Lung (tissue), 12 donors: ENCODE measurements around the gene GPR107. TPM values are rescaled to one million over a fixed set of nuclear protein-coding genes. Genes with fewer than 3 reads are reported as not detected.

ENCODE experiments used
- ATAC-seq: fragments of 200-7000 bp; cut with Tn5 transposase; one replicate; pipeline ENCODE4 v1.9.1; 2020; ENCODE audit warnings: moderate number of reproducible peaks; ENCODE audit not compliant: insufficient read depth, low FRiP score
- DNase-seq, 3 donors: peaks; one replicate each; pipeline ENCODE4 v3.0.0-alpha.2; 2013 to 2017
- H3K27ac ChIP-seq, 2 donors: one replicate each; pipeline ENCODE4 v1.5.1; 2013; ENCODE audit warnings: mild to moderate bottlenecking in 2 of 2, moderate library complexity in 2 of 2, control low read depth in 1 of 2, inconsistent platforms in 1 of 2, low read depth in 1 of 2, low read length in 1 of 2
- H3K27me3 ChIP-seq, 3 donors: one replicate each; pipeline ENCODE4 v1.5.1; 2013; ENCODE audit warnings: low read length in 2 of 3; ENCODE audit not compliant: control insufficient read depth in 3 of 3, insufficient read depth in 3 of 3
- H3K36me3 ChIP-seq, 4 donors: one replicate each; pipeline ENCODE4 v1.5.1; 2013; ENCODE audit warnings: low read length in 4 of 4, mild to moderate bottlenecking in 1 of 4, moderate library complexity in 1 of 4; ENCODE audit not compliant: control insufficient read depth in 4 of 4, insufficient read depth in 4 of 4
- H3K4me1 ChIP-seq, 5 donors: one replicate each; pipeline ENCODE4 v1.5.1; 2013; ENCODE audit warnings: low read length in 5 of 5, mild to moderate bottlenecking in 2 of 5, moderate library complexity in 1 of 5; ENCODE audit not compliant: control insufficient read depth in 5 of 5, insufficient read depth in 5 of 5
- H3K4me3 ChIP-seq: one replicate; pipeline ENCODE4 v1.5.1; 2013; ENCODE audit warnings: mild to moderate bottlenecking, control low read depth, moderate library complexity
- H3K9ac ChIP-seq, 2 donors: one replicate each; pipeline ENCODE4 v1.5.1; 2013; ENCODE audit warnings: low read length in 2 of 2, control low read depth in 1 of 2; ENCODE audit not compliant: insufficient read depth in 1 of 2
- H3K9me3 ChIP-seq, 4 donors: one replicate each; pipeline ENCODE4 v1.5.1; 2013; ENCODE audit warnings: low read length in 3 of 4, mild to moderate bottlenecking in 1 of 4, moderate library complexity in 1 of 4; ENCODE audit not compliant: control insufficient read depth in 4 of 4, insufficient read depth in 3 of 4
- CTCF ChIP-seq: IDR thresholded peaks from 2 replicates; pipeline ENCODE4 v1.5.1; 2012; ENCODE audit warnings: mild to moderate bottlenecking; ENCODE audit errors: control extremely low read depth, extremely low read depth
- WGBS, 2 donors: extraction: QIAGEN DNeasy Blood & Tissue Kit; methylation state at CpG; one replicate each; pipeline ENCODE4 v1.1.7; 2013; 5-methylcytosine and 5-hydroxymethylcytosine counted together
- polyA plus RNA-seq, 2 donors: library from polyadenylated mRNA; stranded (reverse); fragments of 200-250 nt; gene quantifications; one replicate each; pipeline ENCODE4 v1.2.1, GENCODE V29; 2013
- total RNA-seq, 2 donors: library from RNA; depleted of rRNA in 1 of 2; stranded (reverse); fragments of >200 nt in 1 of 2; gene quantifications; one replicate each; pipeline ENCODE4 v1.2.1, GENCODE V29; 2014 to 2021
- donor health status: control.
- donor health status: control.
- donor health status: Bipolar disorder and iron deficiency.
- donor health status: healthy.
- donor health status: DM: yes; HTN: yes; CAD: no.

The GPR107 gene
- total and polyA plus RNA-seq, 4 donors = 11.0 to 180 (median 33.2) TPM

- DNase-seq = no peak
- Histone ChIP-seq H3K27me3 (peaks cover 0 to 5% (median 0%) of the 10 kb centered on the region in 3 donors), H3K9me3 (no peaks in the 10 kb centered on the region), H3K4me1 (peaks cover 0 to 2% (median 0%) of the 10 kb centered on the region in 5 donors), H3K27ac (no peak overlapping the region), H3K4me3 (no peak overlapping the region), H3K9ac (no peak overlapping the region), H3K36me3 (no peaks in the 10 kb centered on the region)
- TF ChIP-seq CTCF = no peak
- ATAC-seq = no peak
- WGBS, 2 donors = 81 to 90% methylated on average over 5 of the region's 5 CpGs
These were observed 95.3 kb downstream of the GPR107 start for GRCh38 chr9:130149031-130149430.

DNA sequence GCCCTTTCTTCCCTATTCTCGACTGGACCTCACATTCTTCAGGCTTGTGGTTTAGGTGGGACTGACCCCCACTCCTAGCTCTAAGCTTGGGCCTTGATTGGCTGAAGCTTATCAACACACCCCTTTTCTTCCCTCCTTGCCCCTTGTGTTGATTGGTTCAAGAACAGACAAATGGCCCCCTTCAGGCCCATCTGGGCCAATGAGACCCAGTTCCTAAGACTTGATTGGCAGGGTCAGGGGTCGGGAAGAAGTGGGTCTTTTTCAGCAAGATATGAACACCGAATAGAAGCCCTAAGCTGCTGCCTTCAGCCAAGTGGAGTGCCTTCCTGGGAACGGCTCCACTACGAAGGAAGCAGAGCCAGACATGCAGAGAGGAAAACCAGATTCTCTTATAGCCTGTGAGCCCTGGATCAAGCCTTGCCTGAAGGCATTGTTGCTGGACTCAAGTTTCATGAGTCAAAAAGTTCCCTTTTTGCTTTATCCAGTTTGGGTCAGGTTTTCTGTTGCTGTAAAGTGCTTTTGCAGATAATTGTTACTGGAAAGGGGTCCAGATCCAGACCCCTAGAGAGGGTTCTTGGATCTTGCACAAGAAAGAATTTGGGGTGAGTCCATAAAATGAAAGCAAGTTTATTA lies 96.1 kb downstream of the GPR107 start:
- DNase-seq = no peak
- WGBS, 2 donors = 79 to 80% methylated on average over 5 of the region's 5 CpGs

DNA sequence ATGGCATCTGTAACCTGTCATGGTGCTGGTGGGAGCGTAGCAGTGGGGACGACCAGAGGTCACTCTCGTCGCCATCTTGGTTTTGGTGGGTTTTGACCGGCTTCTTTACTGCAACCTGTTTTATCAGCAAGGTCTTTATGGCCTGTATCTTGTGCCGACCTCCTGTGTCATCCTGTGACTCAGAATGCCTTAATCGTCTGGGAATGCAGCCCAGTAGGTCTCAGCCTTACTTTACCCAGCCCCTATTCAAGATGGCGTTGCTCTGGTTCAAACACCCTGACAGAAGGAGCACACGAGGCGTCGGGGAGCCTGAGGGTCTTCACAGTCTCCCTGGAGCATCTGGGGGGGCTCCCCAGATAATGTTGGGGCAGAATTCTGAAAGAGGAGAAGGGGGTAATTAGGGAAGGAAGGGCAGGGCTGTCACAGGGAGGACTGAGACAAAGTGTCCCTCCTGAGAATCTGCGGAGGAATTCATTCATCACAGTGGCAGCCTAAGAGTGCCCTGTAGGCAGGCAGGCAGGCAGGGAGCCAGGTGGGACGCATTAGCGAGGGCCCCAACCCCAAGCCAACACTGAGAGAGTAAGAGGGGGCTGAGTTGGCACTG lies 97.2 kb downstream of the GPR107 start:
- WGBS, 2 donors = 83 to 87% methylated on average over 14 of the region's 14 CpGs
- peaks cover 0 to 2% (median 0%) of the 10 kb centered on the region in 4 donors for H3K9me3 ChIP-seq
- H3K4me1 ChIP-seq = no peaks in the 10 kb centered on the region
- no peak for DNase-seq
- H3K9ac ChIP-seq = no peak overlapping the region
- ATAC-seq = no peak
- no peaks in the 10 kb centered on the region for H3K36me3 ChIP-seq
- no peak for TF ChIP-seq CTCF
- H3K4me3 ChIP-seq = no peak overlapping the region
- H3K27ac ChIP-seq = no peak overlapping the region
- no peaks in the 10 kb centered on the region for H3K27me3 ChIP-seq

More for the DNA sequence above, 96.1 kb downstream of the GPR107 start:
- Histone ChIP-seq H3K9me3 (no peaks in the 10 kb centered on the region), H3K4me3 (no peak overlapping the region), H3K9ac (no peak overlapping the region), H3K27me3 (peaks cover 0 to 5% (median 0%) of the 10 kb centered on the region in 3 donors), H3K27ac (no peak overlapping the region), H3K36me3 (no peaks in the 10 kb centered on the region), H3K4me1 (no peaks in the 10 kb centered on the region)
- ATAC-seq = no peak
- no peak for TF ChIP-seq CTCF
